T-helper 2 cell treated with Interferon-gamma antibody and Interleukin-4, amounts not matched to agents 5 μg/mL and 100 μg/mL, for 36 hours (primary cell): ENCODE data around the gene RBMS1.

Source experiments
- DNase-seq: peaks from one replicate; pipeline ENCODE4 v3.0.0; 2021; ENCODE audit warnings: low spot score
- H3K27ac Mint-ChIP-seq: one replicate; pipeline ENCODE4 v1.8.0; 2021; ENCODE audit warnings: mild to moderate bottlenecking, mixed read lengths
- H3K27me3 Mint-ChIP-seq: one replicate; pipeline ENCODE4 v1.8.0; 2021; ENCODE audit warnings: low read depth, mixed read lengths
- H3K36me3 Mint-ChIP-seq: one replicate; pipeline ENCODE4 v1.8.0; 2021; ENCODE audit warnings: low read depth, mixed read lengths
- H3K4me1 Mint-ChIP-seq: one replicate; pipeline ENCODE4 v1.8.0; 2021; ENCODE audit warnings: low read depth, mixed read lengths
- H3K4me3 Mint-ChIP-seq: one replicate; pipeline ENCODE4 v1.8.0; 2022; ENCODE audit warnings: mild to moderate bottlenecking, moderate library complexity, mixed read lengths
- H3K9me3 Mint-ChIP-seq: one replicate; pipeline ENCODE4 v1.8.0; 2021; ENCODE audit warnings: mixed read lengths

The RBMS1 gene

DNA sequence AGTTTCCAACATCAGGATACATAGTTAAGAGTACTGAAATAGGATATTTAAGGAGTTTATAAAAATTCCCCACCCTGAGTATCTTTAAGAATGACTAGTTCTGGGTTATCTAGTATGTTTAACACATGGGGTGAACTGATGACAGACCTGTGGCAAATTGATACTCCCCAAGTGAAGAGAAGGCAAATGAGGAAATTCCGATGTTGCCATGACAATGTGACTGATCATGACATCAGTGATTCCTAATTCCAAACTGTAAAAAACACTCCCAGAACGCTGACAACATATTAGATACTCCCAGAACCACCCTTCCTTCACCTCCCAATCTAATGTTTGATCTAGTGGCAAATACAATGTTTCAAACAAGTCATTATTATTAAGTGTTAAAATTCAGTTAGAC lies 77.6 kb downstream of the RBMS1 start:
- no peak for DNase-seq
- Mint-ChIP-seq H3K9me3 (no peaks in the 10 kb centered on the region), H3K27ac (no peak overlapping the region), H3K27me3 (no peaks in the 10 kb centered on the region), H3K36me3 (peaks cover 5% of the 10 kb centered on the region), H3K4me3 (no peak overlapping the region), H3K4me1 (peaks cover 63% of the 10 kb centered on the region)

DNA sequence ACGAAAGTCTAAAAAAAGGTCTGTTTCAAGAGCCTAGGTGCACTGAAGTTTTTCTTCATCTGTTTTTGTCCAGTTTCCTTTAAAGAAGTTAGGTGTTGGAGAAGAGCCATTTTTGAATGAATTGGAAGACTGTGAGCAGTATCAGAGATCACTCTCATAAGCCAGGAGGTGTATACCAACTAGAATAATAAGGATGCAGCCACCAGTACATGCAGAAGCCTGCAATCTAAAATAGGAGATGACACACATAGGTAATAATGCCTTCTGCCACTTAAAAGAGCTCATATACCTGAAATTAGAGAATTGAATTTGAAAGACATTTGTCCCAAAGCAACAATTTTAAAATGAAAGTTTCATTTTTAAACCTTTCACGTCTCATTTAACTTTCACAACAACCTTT lies 81.7 kb downstream of the RBMS1 start:
- Mint-ChIP-seq H3K4me1 (peaks cover 57% of the 10 kb centered on the region), H3K9me3 (no peaks in the 10 kb centered on the region), H3K27me3 (no peaks in the 10 kb centered on the region), H3K27ac (peak overlapping the region; percentile 79), H3K4me3 (peak overlapping the region; percentile 77), H3K36me3 (peaks cover 3% of the 10 kb centered on the region)
- no peak for DNase-seq

GRCh38 chr2:160411167-160411566 lies 82.4 kb downstream of the RBMS1 start:
- Mint-ChIP-seq H3K27me3 (no peaks in the 10 kb centered on the region), H3K4me1 (peaks cover 57% of the 10 kb centered on the region), H3K9me3 (no peaks in the 10 kb centered on the region), H3K27ac (peak overlapping the region; percentile 79), H3K4me3 (peak overlapping the region; percentile 77), H3K36me3 (peaks cover 6% of the 10 kb centered on the region)
- peak; percentile 52 for DNase-seq

DNA sequence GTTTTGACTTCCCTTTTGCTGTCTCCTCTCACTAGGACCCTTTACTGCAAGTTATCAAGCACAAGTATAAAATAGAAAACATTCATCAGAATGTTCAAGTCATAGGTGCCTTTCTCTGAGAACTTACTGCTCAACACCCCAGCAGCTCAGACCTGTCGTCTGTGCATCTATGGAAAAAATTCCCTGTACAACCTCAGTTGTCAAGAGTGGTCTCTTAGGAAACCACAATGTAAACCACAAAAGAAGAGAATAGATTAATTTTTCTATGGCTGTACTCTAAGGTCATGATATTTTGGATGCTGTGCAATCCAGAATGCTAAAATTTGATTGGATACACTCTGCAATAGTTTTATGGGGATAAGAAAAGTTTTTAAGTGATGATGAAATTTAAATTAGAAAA lies 84.1 kb downstream of the RBMS1 start:
- H3K36me3 Mint-ChIP-seq: peaks cover 15% of the 10 kb centered on the region
- no peaks in the 10 kb centered on the region for H3K27me3 Mint-ChIP-seq
- H3K27ac Mint-ChIP-seq: peak overlapping the region; percentile 39
- peak overlapping the region; percentile 81 for H3K4me3 Mint-ChIP-seq
- no peaks in the 10 kb centered on the region for H3K9me3 Mint-ChIP-seq
- H3K4me1 Mint-ChIP-seq: peaks cover 67% of the 10 kb centered on the region
- no peak for DNase-seq

- Mint-ChIP-seq H3K27ac (no peak overlapping the region), H3K36me3 (peaks cover 15% of the 10 kb centered on the region), H3K27me3 (no peaks in the 10 kb centered on the region), H3K9me3 (no peaks in the 10 kb centered on the region), H3K4me3 (peak overlapping the region; percentile 81), H3K4me1 (peaks cover 67% of the 10 kb centered on the region)
- no peak for DNase-seq
Measured at GRCh38 chr2:160408959-160409291, 84.7 kb downstream of the RBMS1 start.

GRCh38 chr2:160408173-160408958 lies 85.2 kb downstream of the RBMS1 start:
- Mint-ChIP-seq H3K27me3 (no peaks in the 10 kb centered on the region), H3K36me3 (peaks cover 18% of the 10 kb centered on the region), H3K27ac (peak overlapping the region; percentile 81), H3K4me3 (peak overlapping the region; percentile 81), H3K4me1 (peaks cover 71% of the 10 kb centered on the region), H3K9me3 (no peaks in the 10 kb centered on the region)
- no peak for DNase-seq

DNA sequence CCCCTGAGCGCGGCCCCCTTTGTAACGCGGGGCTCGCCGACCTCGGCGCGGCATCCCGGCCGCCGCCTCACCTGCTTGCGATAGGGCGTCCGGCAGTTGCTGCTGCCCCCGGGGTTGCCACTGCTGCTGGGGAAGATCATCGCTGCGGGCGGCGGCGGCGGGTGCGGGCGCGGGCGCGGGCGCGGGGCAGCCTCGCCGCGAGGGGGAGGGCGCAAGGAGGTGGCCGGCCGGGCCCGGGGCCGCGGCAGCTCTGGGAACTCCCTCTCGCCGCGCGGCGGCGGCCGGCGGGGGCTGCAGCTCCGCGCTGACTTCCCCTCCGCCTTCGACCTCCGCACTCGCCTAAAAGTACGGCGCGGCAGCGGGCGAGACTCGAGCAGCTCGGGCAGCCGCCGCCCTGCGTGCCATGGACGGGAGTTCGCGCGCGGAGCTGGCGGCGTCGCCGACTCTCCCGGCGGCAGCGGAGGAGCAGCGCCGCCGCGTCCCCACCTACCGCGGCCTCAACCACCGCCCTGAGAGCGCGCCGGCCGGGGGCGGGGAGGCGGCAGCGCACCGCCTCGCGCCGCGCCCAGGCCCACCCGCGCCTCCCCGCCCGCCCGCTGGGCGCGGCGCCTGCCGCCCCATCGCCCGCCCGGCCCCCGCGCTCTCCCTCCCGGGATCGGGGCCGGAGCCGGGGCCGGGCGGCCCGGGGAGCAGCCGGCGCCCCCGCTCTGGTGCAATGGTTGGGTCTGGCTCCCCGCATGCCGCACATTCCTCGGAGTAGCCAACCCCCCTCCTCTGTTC lies 86.0 kb downstream of the RBMS1 start:
- H3K4me3 Mint-ChIP-seq: peak overlapping the region; percentile 94
- peak; percentile 59 for DNase-seq

DNA sequence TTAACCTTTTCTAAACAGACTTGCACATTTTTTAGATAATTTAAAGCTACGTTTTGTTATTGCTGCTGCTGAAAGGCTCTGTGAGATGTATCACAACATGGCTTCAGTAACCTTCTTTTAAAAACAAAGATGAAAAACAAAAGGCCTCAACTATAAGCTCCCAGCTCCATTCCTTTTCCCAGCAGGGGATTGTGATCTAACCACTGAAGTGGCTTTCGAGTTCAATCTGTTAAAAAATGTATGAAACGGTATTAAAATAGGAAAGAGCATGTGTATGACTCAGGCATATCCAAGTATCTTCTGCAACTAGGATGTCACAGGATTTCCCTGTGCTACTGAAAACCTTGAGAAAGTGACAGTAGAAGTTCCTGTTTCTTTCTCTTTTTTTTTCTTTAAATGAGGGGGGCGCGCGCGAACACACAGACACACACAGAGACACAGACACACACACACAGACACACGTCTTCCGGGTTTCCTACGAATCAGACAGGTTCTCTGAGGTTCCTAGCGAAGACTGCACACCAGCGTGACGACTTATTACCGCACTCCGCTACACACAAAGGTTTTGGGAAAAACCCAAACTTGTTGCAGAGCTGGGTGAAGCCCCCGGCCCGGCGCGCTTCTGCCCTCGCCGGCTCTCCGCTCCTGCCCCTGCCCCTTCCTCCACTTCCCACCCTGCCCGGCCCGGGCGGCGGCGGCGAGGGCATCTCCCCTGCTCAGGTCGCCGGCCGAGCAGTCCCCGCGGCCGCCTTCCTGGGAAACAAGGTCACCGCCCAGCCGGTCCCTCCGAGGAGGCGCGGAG lies 86.8 kb downstream of the RBMS1 start:
- Mint-ChIP-seq H3K4me3 (peak overlapping the region; percentile 94), H3K4me1 (peaks cover 71% of the 10 kb centered on the region), H3K27me3 (no peaks in the 10 kb centered on the region), H3K27ac (peak overlapping the region; percentile 91), H3K36me3 (peaks cover 22% of the 10 kb centered on the region), H3K9me3 (no peaks in the 10 kb centered on the region)
- peak; percentile 70 for DNase-seq

More for the DNA sequence above, 86.0 kb downstream of the RBMS1 start:
- H3K27me3 Mint-ChIP-seq: no peaks in the 10 kb centered on the region
- peaks cover 22% of the 10 kb centered on the region for H3K36me3 Mint-ChIP-seq
- peak overlapping the region; percentile 81 for H3K27ac Mint-ChIP-seq
- no peaks in the 10 kb centered on the region for H3K9me3 Mint-ChIP-seq
- H3K4me1 Mint-ChIP-seq: peaks cover 73% of the 10 kb centered on the region

DNA sequence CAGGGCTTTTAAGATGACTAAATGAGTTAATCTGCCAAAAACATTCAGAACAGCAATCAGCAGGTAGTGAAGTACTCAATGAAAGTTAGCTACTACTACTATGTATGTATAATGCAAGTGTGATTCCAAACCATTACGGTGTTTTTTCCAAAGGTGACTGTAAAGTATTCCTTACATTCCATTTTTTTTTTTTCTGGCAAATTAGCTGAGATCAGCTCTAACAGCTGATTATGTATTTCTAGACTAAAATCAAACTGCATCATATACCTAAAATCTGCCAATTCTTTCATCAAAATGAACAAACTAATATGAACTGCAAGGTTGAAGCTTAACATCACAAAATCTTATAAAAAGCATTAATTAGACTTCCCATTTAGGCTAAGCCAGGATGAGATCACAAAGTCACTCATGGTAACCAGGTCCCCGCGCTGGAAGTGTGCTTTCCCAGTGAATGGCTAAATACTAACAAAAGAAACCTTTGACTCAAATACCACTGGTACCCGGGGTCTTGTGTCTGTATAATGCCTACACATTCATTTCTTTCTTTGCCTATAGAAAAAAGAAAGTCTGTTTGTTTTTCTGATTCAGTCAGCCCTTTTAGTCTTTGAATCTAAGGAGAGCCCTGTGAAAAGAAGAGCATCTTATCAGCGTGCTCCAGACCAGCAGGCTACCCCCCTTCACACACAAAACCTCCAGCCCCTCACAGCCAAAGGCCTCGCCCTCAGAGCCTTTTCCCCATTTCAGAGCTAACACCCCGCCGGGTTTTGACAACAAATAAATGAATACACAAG lies 88.3 kb downstream of the RBMS1 start:
- no peak overlapping the region for H3K27ac Mint-ChIP-seq
- peak overlapping the region; percentile 94 for H3K4me3 Mint-ChIP-seq

DNA sequence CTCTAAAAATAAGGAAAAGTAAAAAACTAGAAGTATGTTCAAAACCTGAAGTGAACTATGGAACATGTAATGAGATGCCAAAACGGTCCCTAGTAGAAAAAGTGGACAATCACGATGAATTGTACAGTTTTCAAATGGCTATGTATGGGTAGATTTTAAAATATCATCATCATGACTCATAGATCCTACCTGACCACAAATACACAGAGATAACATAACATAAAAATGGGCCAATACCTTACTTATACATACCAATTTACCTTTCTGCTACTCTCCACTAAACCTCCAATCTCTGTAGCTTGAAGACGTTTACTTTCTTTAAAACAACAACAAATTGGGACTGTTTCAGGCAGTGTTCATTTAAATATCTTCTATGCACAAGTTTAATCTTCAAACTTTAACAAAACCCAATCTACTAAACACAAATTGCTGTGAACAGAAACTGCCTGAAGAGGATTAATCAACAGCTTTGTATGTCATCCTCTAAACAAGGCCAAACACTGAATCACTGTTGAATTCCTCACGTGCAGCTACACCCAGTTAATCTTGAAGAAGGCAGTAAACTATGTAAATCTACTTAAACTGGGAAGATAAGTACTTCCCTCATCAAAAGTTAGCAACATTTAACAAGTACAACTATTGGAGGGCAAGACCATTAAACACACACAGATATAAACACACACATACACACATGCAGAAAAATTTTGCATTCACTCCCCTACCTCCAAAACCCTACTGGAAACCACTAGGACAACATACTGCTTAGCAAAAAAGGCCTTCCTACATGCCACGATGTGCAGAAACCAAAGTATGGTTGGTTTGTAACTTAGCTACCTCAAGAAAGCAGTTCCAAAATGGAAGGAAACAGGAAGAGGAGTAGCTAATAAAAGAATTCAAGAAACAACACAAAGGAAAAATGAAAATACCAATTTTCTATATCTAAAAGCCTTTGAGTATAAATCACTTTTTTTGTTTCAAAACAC lies 90.3 kb downstream of the RBMS1 start:
- Mint-ChIP-seq H3K9me3 (no peaks in the 10 kb centered on the region), H3K4me3 (peak overlapping the region; percentile 58), H3K27ac (peak overlapping the region; percentile 31), H3K36me3 (peaks cover 19% of the 10 kb centered on the region), H3K27me3 (no peaks in the 10 kb centered on the region), H3K4me1 (peaks cover 49% of the 10 kb centered on the region)
- no peak for DNase-seq

More for the DNA sequence above, 88.3 kb downstream of the RBMS1 start:
- H3K36me3 Mint-ChIP-seq: peaks cover 20% of the 10 kb centered on the region
- H3K4me1 Mint-ChIP-seq: peaks cover 59% of the 10 kb centered on the region
- H3K27me3 Mint-ChIP-seq: no peaks in the 10 kb centered on the region
- H3K9me3 Mint-ChIP-seq: no peaks in the 10 kb centered on the region
- no peak for DNase-seq

DNA sequence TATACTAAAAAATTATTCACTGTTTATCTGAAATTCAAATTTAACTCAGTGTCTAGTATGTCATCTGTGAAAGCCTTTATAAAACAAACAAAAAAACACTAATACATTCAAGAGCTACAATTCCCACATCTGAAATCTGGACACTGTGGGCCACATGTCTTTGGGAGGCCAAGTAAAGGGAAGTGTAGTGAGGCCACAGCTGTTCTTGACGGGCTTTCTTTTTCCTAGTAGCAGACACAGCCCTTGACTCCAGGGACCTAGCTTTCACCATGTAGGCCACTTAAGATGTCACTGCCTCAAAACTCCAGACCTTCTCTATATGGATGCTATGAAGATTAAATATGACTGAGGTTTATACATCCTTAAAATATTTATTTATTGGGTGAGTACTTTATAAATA lies 91.1 kb downstream of the RBMS1 start:
- Mint-ChIP-seq H3K36me3 (peaks cover 19% of the 10 kb centered on the region), H3K4me1 (peaks cover 46% of the 10 kb centered on the region), H3K4me3 (no peak overlapping the region), H3K27me3 (no peaks in the 10 kb centered on the region), H3K27ac (no peak overlapping the region), H3K9me3 (no peaks in the 10 kb centered on the region)
- no peak for DNase-seq

DNA sequence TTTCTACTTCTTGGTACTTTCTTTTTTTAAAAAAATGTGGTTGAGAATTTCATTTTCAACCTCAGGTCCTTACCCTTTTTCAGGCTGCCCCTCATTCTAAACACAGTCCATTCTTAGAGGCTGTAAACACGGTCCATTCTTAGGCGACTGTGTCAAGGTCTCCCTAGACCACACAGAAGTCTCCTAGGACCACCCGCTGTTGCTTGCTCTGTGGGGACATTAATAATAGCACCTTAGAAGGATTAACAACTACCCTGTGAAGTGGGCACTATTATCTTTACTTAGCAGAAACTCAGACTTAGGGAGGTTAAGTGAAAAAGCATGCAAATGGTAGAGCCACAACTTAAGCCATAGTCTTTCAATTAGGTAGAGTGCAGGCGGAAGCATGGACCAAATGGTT lies 91.7 kb downstream of the RBMS1 start:
- Mint-ChIP-seq H3K27me3 (no peaks in the 10 kb centered on the region), H3K9me3 (no peaks in the 10 kb centered on the region), H3K27ac (no peak overlapping the region), H3K4me1 (peaks cover 45% of the 10 kb centered on the region), H3K36me3 (peaks cover 19% of the 10 kb centered on the region), H3K4me3 (no peak overlapping the region)
- no peak for DNase-seq
